GM21737 (cell line): ENCODE measurements around the gene AKT1.

ENCODE experiments used
- ATAC-seq: cut with Tn5 transposase; IDR thresholded peaks from one replicate; pipeline ENCODE4 v1.9.1; 2021; ENCODE audit warnings: mild to moderate bottlenecking, moderate library complexity; ENCODE audit not compliant: unreplicated experiment

AKT1 gene

DNA sequence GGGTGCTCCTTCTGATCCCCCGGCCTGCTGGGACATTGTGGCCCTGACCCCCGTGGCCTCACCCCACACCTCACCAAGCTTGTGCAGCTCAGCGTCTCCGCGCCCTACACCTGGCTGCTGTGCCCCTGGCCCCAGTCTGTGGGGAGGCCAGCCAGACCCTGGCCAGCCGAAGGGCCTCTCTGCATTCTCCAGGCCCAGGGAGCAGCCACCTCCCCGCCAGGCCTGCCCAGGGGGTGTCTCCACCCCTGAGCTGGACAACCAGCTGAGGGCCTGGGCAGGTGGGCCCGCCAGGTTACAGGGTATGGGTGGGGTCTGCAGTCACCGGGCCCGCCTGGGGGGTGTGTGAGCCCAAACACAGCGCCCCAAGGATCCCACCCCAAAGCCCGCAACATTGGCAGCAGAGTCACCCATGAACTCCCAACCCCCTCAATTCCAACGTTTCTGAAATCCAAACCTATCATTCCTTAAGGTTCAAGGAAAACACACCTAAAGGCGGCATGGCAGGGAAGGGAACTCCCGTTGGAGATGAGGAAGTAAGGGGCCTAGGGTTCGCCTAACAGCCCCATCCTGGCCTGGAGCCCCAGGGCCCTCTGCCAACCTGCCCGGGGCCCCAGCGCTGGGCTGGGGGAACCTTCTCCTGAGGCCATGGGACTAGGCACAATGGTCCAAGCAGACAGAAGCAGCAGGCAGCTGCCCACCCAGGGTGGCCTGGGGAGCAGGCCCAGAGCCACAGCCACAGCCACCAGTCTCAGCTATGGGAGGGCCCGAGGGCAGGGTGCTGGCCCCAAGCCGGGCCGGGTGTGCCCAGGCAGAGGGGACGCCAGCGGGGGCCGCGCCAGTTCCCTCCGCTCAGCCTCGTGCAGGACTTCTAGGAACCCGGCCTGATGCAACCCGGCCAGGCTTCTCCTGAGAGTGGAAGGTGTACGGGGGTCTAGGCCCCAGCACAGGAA lies 8.5 kb downstream of the AKT1 start:
- ATAC-seq: no peak

GRCh38 chr14:104786091-104786586 lies 9.4 kb downstream of the AKT1 start:
- no peak for ATAC-seq

DNA sequence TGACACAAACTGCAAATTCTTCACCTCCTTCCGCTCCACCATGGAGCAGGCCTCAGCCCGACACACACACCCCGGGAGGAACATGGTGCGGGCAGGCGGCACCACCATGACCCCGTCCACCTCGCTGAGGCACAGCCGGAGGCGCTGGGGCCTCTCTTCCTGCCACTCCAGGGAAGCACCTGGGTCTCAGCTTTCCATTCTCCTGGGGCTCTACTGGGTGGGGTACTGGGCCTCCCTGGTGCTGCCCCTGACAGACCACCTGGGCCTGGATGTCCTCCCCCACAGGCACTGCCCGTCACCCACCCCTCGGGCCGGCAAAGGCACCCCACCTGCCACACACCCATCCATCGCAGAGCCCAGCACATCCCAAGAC lies 9.9 kb downstream of the AKT1 start:
- ATAC-seq: no peak

GRCh38 chr14:104784846-104785707 lies 10.5 kb downstream of the AKT1 start:
- ATAC-seq: no peak

DNA sequence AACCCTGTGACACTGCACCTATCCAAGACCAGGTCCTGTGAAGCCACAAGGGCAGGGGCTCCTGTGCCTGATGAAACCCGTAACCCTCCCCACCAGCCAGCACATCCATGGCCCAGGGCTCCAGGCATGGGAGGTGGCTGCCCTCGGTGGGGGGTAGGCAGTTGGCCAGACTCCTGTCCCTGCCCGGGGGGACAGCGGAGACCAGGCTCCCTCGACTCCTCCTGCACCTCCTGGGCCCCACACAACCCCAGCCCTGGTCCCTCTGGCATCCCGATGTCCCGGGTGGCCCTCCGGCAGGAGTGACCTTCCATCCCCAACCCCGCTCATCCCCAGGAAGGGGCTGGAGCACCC lies 11.4 kb downstream of the AKT1 start:
- ATAC-seq: no peak

DNA sequence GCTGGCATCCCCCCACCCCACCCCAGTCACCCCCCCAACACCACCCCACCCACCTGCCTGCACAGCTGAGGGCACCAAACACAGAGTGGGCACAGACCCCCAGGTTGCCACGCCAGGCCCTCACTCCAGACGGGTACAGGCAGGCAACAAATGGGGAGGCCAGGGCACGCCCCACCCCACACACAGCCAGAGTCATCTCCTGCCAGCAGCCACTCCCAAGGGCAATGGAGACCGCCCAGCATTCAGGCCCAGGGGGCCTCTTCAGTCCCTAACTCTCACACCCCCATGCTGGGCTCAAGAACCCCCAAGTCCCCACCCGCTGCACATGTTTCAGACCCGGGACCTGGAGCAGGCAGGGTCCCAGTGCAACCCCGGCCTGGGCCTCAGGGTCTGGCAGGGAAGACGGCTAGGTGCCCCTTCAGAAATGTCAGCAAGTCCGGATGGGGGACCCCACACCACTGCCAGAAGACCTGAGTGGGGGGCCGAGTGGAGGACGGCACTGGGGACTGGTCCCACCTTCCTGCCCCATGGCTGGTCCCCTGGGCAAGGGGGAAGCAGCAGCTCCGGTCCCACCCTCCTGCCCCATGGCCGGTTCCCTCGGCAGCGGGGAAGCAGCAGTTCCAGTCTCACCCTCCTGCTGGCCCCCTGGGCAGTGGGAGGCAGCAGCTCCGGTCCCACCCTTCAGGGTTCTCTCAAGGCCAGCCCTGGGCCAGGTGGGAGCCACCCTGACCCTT lies 11.9 kb downstream of the AKT1 start:
- ATAC-seq: no peak

DNA sequence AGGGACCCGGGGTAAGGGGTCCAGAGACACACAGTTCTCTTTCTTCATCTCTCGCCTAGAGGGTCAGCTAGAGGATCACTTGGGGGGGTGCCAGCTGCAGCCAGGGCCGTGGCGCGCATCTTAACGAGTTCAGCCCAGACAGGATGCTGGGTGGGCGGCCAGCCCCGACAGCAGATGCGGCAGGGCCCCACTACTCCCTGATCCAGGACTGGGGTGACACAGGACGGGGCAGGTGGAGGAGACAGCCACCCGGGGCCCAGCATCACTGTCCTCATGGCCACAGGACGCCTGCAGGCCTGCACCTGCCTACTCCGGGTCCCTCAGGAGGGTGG lies 12.8 kb downstream of the AKT1 start:
- no peak for ATAC-seq

- no peak for ATAC-seq
Observed at GRCh38 chr14:104782086-104782807, 13.3 kb downstream of the AKT1 start.

DNA sequence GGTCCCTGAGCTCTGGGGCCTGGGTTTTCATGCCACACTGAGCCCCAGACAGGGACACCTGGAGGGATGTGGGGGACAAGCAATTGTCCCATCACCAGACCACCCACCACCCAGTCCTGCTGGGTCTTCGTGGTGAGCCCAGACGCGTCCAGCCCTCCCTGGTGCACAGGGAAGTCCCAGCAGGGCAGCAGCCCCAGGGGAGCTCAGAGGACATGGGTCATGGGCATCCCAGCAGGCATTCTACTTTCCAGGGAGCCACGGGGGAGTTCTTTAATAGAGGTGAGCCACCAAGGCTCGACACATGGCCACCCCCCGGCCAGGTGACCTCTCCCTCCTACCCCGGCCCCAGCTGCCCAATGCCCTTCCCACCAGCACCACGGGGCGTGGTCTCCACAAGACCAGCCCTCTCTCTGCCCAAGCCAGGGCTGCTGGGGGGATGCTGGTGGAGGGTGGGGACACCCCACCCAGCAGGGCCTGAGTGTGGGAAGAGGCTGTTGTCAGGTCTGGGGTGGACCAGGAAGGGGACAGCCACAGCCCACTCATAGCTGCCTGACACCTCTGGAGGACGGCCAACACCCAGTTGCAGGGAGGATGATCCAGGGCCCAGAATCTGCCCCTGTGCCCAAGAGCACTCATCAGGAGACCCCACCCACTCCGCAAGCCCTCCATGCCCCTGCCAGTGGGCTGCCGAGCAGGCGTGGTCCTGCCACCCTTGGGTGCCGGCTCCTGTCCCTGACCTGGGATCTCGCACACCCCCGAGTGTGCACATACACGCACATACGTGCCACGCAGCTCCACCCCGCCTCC lies 14.1 kb downstream of the AKT1 start:
- no peak for ATAC-seq

GRCh38 chr14:104780513-104781030 lies 15.0 kb downstream of the AKT1 start:
- no peak for ATAC-seq

GRCh38 chr14:104779776-104780512 lies 15.6 kb downstream of the AKT1 start:
- no peak for ATAC-seq

GRCh38 chr14:104778694-104779331 lies 16.7 kb downstream of the AKT1 start:
- no peak for ATAC-seq

DNA sequence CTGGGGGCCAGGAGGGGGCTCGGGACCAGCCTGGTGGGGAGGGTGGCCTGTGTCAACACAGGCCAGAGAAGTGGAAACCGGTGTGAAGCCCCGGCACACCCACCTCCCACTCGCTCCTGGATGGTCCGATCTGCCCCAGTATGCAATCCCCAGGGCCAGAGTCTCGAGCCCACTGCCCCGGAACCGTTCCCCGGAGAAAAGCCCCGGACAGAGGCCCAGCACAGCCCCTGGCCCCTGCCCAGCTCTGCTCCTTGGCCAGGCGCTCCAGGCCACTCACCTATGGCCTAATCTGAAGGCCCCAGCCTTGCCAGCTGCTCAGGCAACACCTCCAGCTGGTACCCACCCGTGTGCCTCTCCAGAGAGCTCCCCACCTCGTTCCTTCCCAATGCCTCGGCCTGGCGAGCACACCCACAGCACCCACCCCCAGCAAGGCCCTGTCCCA lies 17.7 kb downstream of the AKT1 start:
- no peak for ATAC-seq

GRCh38 chr14:104776961-104777807 lies 18.4 kb downstream of the AKT1 start:
- no peak for ATAC-seq

- no peak for ATAC-seq
Observed at GRCh38 chr14:104776481-104776880, 19.1 kb downstream of the AKT1 start.

DNA sequence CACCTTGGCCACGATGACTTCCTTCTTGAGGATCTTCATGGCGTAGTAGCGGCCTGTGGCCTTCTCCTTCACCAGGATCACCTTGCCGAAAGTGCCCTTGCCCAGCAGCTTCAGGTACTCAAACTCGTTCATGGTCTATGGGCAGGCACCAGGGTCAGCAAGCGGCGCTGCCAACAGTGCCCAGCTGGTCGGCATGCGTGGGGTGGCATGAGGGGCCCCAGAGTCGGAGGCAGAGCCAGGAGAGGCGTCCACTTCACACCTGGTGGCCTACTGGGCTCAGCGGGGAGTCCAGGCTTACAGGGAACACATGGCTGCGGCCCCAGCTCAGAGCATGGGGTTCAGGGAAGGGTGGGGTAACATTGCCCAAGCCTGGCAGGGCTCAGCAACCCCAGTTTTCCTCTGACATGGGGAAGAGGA lies 20.5 kb downstream of the AKT1 start:
- no peak for ATAC-seq

DNA sequence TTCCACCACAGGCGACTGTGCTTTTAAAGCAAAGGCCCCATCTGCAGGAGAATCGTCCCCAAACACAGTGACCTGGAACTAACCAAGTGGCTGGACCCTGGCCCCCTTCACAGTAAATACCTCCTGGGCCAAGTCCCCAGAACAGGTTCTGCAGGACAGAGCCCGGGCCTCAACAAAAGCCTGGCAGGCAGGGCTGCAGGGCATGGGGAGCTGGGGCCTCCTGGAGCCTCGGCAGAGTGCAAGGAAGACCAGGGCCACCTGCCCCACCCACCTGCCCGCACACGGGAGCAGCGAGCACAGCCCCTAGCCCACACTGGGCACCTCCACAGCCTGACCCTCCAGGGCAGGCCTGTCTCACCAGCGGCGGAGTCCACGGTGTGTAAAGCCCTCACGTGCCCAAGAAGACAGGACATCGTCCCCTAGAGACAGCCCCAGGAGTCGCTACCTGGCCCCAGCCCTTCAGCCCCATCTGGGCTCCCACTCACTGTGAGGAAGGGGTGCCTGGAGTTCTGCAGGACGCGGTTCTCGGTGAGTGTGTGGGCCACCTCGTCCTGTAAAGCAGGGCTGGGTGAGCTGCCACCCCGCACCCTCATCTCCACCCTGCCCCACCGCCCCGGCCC lies 21.0 kb downstream of the AKT1 start:
- no peak for ATAC-seq
